Neutrophil (primary cell): Measurements from ENCODE around the gene CCDC191.

Experiments used
- H3K27ac ChIP-seq: fragments of 200-600 bp; sonication (generic); 2 replicates; pipeline ENCODE4 v1.5.1; 2016; ENCODE audit warnings: mild to moderate bottlenecking, moderate library complexity
- H3K27me3 ChIP-seq: fragments of 200-600 bp; sonication (generic); 2 replicates; pipeline ENCODE4 v1.6.0; 2016; ENCODE audit warnings: mild to moderate bottlenecking
- H3K36me3 ChIP-seq: fragments of 200-600 bp; sonication (generic); 2 replicates; pipeline ENCODE4 v1.5.1; 2017
- H3K4me1 ChIP-seq, 2 experiments: fragments of 200-600 bp in 1 of 2; sonication (generic) in 1 of 2; 1 replicate in 1 of 2; 2 replicates in 1 of 2; pipeline versions ENCODE4 v1.5.1 to v1.6.1; 2013 to 2016; ENCODE audit warnings: low read depth in 1 of 2, low read length in 1 of 2, mild to moderate bottlenecking in 1 of 2, moderate library complexity in 1 of 2; ENCODE audit not compliant: control insufficient read depth in 1 of 2, insufficient read depth in 1 of 2
- H3K4me3 ChIP-seq, 2 experiments: fragments of 200-600 bp in 1 of 2; sonication (generic) in 1 of 2; 1 replicate in 1 of 2; 2 replicates in 1 of 2; pipeline ENCODE4 v1.5.1; 2013 to 2016; ENCODE audit warnings: low read depth in 1 of 2, low read length in 1 of 2, mild to moderate bottlenecking in 1 of 2, moderate library complexity in 1 of 2
- H3K9me3 ChIP-seq: fragments of 200-600 bp; sonication (generic); 2 replicates; pipeline ENCODE4 v1.5.1; 2016
- TF ChIP-seq, protein P1 (sequence below): fragments of 200-600 bp; sonication (generic); IDR thresholded peaks from 2 replicates; pipeline ENCODE4 v1.5.1; 2016; ENCODE audit warnings: antibody characterized with exemption

The CCDC191 gene

DNA sequence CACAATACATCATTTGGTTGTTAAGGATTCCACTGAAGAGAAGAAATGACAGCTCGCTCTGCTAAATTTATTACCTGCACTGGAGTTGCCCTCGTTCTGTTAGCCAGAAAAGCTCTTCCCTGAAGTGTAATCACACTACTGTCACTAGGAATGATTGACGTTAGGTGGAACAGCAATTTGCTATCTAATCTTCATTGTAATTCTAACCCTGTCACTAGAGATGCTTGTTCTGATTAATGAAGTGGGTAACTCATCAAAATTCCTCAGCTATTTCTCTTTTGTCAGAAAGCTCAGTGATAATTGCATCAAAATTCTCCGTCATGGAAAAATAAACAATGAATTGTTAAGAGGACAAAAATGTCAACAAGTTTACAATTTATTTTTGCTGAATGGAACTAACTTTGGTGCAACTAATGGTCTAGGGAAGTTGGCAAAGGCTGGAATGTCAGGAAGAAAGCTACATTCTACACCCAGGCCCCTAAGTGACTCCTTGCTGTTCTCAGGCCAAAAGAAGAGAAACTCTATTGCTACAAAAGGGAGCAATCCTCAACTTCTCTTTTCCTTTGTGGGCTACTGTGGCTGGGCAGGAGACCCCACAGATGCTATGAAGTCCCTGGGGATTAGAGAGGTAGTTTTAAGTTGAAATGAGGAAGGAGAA is 34.1 kb downstream of the CCDC191 start:
- TF ChIP-seq, protein P1, sequence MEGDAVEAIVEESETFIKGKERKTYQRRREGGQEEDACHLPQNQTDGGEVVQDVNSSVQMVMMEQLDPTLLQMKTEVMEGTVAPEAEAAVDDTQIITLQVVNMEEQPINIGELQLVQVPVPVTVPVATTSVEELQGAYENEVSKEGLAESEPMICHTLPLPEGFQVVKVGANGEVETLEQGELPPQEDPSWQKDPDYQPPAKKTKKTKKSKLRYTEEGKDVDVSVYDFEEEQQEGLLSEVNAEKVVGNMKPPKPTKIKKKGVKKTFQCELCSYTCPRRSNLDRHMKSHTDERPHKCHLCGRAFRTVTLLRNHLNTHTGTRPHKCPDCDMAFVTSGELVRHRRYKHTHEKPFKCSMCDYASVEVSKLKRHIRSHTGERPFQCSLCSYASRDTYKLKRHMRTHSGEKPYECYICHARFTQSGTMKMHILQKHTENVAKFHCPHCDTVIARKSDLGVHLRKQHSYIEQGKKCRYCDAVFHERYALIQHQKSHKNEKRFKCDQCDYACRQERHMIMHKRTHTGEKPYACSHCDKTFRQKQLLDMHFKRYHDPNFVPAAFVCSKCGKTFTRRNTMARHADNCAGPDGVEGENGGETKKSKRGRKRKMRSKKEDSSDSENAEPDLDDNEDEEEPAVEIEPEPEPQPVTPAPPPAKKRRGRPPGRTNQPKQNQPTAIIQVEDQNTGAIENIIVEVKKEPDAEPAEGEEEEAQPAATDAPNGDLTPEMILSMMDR, result no peak
- Histone ChIP-seq H3K36me3 (no peaks in the 10 kb centered on the region), H3K27ac (no peak overlapping the region), H3K4me3 (no peak overlapping the region), H3K9me3 (no peaks in the 10 kb centered on the region), H3K4me1 (no peaks in the 10 kb centered on the region), H3K27me3 (no peaks in the 10 kb centered on the region)

- H3K9me3 ChIP-seq, result no peaks in the 10 kb centered on the region
- TF ChIP-seq, protein P1, result no peak
- no peak overlapping the region for H3K27ac ChIP-seq
- H3K4me3 ChIP-seq, result no peak overlapping the region
- no peaks in the 10 kb centered on the region for H3K36me3 ChIP-seq
- H3K4me1 ChIP-seq, result no peaks in the 10 kb centered on the region
- H3K27me3 ChIP-seq, result no peaks in the 10 kb centered on the region
Measured at GRCh38 chr3:114020907-114021306, 35.4 kb downstream of the CCDC191 start.

DNA sequence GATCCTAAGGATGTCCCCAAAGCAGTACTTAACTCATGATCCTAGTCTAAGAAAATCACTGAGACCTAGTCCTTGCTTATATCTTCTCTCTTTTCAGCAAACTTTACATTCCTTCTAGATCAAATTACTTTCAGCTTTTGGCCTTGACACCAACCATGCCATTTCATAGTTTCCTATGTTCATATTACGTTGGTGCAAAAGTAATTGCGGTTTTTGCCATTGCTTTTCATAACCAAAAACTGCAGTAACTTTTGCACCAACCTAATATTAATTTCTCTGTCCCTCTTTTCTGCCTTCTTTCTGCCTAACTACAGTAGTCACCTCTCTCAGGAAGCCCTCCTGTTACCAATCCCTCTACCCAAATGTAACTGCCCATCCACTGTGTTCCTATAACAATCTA is 36.8 kb downstream of the CCDC191 start:
- Histone ChIP-seq H3K4me3 (no peak overlapping the region), H3K36me3 (no peaks in the 10 kb centered on the region), H3K27me3 (no peaks in the 10 kb centered on the region), H3K9me3 (no peaks in the 10 kb centered on the region), H3K27ac (no peak overlapping the region), H3K4me1 (no peaks in the 10 kb centered on the region)
- TF ChIP-seq, protein P1, result no peak

DNA sequence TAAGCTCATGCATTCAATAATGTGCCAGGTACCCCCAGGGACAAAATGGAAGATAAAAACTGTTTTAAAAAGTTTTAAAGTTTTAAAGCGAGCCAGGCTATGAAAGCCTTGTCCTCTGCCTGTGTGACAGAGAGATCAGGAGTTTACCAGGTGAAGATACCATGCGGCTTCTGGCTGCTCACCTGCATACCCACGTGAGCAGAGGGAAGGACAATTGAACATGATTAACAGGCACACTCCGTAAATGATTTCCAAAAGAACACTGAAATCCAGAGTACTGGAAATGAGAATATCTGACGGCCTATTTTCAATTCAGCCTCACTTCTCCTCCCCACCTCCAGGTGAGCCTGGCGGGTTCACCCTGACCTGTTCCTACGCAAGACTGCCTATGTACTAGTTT is 42.1 kb downstream of the CCDC191 start:
- no peaks in the 10 kb centered on the region for H3K27me3 ChIP-seq
- no peak overlapping the region for H3K27ac ChIP-seq
- no peaks in the 10 kb centered on the region for H3K36me3 ChIP-seq
- H3K4me1 ChIP-seq, result no peaks in the 10 kb centered on the region
- H3K4me3 ChIP-seq, result no peak overlapping the region
- TF ChIP-seq, protein P1, result no peak
- H3K9me3 ChIP-seq, result no peaks in the 10 kb centered on the region

GRCh38 chr3:114011059-114011797 is 45.1 kb downstream of the CCDC191 start:
- Histone ChIP-seq H3K36me3 (no peaks in the 10 kb centered on the region), H3K4me3 (no peak overlapping the region), H3K4me1 (no peaks in the 10 kb centered on the region), H3K27ac (no peak overlapping the region), H3K27me3 (no peaks in the 10 kb centered on the region), H3K9me3 (no peaks in the 10 kb centered on the region)
- TF ChIP-seq, protein P1, result no peak
